Activated T-helper 9 cell treated with anti-CD3 and anti-CD28 coated beads, Interleukin-2, amount 50 U/mL, for 16 hours (primary cell): ENCODE results near the gene SMIM33.
"Not testable (repeated sequence)": the region's sequence is repeated elsewhere in the genome, so short reads cannot be mapped to it uniquely, and the experiment has no call there.

Experiments
- DNase-seq: peaks from one replicate; pipeline ENCODE4 v3.0.0-alpha.2; 2020; ENCODE audit warnings: low read depth

Gene SMIM33

GRCh38 chr5:139470821-139471300 lies at the start of gene SMIM33:
Gene SMIM33, plus strand, starts transcription at chr5:139471004. Its CDS starts 118 bp downstream, at chr5:139471122.
- no peak for DNase-seq

DNA sequence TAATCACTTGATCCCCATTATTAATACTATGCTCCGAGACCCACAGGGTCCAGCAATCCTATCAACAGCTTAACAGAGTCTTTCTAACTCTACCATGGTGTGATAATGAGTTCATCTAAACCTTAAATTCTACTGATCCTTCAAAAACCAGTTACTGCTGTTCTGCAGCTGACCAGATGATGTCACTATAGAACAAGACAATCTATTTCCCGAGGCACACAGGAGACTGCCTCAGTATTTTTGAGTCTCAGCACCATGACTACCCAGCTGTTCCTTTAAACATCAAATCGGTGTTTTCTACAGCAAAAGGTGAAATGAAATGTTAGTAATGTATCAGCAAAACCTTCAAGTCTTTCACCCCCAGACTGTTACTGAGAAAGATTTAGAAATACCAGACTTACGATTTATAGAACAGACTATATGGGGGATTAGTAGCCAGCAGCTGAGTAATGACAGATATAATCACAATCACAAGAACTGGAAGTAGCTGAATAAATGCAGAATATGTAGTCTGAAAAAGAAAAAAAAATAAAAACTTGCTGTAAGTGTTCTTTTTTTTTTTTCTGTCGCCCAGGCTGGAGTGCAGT lies 48.4 kb upstream of the SMIM33 start:
- no peak for DNase-seq

GRCh38 chr5:139425497-139425896 lies 45.3 kb upstream of the SMIM33 start:
- DNase-seq, result no peak

- DNase-seq, result no peak
Observed at GRCh38 chr5:139426203-139426885, 44.5 kb upstream of the SMIM33 start.

DNA sequence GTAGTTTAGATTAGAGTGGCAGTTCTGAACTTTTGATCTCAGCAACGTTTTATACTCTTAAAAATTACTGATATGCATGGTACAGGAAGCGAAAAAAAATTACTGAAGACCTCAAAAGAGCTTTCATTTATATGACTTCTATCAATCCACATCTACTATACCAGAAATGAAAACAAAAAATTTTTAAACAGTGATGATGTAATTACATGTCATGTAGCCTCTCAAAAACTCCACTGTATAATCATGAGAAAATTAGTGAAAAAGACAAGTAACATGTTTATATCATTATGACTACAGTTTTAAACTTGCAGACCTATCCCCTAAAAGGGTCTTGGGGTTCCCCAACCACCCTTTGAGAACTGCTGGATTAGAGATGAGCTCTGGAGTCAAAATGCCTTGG lies 40.8 kb upstream of the SMIM33 start:
- DNase-seq, result no peak

- no peak for DNase-seq
Observed at GRCh38 chr5:139431706-139432105, 39.1 kb upstream of the SMIM33 start.

- DNase-seq, result no peak
Observed at GRCh38 chr5:139435676-139436075, 35.1 kb upstream of the SMIM33 start.

GRCh38 chr5:139438707-139439012 lies 32.1 kb upstream of the SMIM33 start:
- no peak for DNase-seq

DNA sequence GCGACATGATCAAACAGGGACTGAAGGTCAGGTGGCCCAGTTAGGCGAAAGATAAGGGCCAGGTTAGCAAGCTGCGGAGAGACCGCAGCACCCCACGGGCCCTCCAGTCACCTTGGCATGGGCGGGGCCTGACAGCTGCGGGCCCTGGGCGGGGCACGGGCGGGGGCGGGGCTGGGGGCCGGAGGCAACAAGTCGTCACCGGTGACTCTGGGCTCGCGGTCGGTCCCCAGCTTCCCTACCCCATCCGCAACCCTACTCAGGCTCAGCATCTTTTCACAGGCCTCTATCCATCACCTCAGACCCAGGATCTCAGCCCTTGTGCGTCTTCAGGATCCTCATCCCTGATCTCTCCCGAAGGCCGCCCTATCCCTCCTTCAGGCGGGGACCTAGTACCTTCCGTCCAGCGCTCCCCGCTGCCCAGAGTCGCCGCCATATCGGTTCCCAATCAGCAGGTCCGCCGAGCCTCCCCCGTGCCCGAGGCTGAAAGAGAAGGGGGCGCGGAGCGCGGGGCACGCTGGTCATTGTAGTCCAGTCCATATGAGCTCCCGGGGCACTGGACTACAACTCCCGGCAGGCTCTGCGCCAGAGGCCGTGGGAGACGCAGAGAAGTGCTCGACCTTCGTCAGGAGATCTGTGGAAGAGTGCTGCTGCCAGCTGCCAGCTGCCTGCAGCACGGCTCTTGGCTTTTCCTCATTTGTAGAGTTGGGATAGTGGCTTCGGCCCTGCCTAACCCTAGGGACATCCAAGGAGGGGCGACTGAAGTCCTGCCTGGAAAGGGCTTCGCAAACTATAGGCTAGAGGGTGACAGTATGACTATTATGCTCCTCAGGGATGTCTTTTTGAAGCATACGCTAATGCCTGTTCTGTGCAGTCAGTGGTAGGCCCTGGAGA lies 31.5 kb upstream of the SMIM33 start, which contains the start of gene DNAJC18:
Gene DNAJC18 (minus strand): TSS at position 513 of the 891 bp plus-strand sequence. CDS start 80 bp downstream, at position 433.
- peak; percentile 88 for DNase-seq

- not testable (repeated sequence) for DNase-seq
Observed at GRCh38 chr5:139440416-139440815, 30.4 kb upstream of the SMIM33 start.

- no peak for DNase-seq
Observed at GRCh38 chr5:139443831-139444453, 26.9 kb upstream of the SMIM33 start.

DNA sequence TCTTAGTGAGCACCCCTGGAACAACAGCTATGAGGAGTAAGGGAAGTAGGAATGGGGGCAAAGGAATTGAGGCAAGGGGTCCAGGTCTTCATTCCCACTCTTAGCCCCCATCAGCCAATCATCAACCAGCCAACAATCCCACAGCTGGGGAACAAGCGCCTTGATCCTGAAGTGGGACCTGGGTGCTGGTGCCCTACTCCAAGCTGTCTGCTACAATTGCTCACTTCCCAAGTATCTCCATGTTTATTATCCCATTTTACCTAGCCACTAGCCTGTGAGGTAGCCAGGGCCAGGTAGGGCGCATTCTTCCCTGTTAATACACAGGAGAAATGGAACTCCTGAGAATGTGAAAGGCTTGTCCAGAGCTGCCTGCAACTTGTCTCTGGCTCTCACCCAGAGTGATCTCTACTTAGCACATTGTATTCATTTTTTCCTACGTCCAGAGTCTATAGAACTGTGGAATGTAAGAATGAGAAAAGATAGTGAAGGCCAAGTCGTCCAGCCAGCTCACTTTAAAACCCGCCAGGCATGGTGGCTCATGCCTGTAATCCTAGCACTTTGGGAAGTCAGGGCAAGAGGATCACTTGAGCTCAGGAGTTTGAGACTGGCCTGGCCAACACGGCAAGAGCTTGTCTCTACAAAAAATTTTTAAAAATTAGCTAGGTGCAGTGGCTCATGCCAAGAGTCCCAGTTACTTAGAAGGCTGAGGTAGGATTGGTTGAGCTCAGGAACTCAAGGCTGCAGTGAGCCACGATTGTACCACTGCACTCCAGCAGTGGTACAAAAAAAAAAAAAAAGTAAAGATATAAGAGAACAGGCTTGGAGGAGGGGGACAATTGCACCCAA lies 25.3 kb upstream of the SMIM33 start:
- no peak for DNase-seq

- no peak for DNase-seq
Observed at GRCh38 chr5:139446956-139447779, 23.6 kb upstream of the SMIM33 start.

- no peak for DNase-seq
Observed at GRCh38 chr5:139451176-139451575, 19.6 kb upstream of the SMIM33 start.

DNA sequence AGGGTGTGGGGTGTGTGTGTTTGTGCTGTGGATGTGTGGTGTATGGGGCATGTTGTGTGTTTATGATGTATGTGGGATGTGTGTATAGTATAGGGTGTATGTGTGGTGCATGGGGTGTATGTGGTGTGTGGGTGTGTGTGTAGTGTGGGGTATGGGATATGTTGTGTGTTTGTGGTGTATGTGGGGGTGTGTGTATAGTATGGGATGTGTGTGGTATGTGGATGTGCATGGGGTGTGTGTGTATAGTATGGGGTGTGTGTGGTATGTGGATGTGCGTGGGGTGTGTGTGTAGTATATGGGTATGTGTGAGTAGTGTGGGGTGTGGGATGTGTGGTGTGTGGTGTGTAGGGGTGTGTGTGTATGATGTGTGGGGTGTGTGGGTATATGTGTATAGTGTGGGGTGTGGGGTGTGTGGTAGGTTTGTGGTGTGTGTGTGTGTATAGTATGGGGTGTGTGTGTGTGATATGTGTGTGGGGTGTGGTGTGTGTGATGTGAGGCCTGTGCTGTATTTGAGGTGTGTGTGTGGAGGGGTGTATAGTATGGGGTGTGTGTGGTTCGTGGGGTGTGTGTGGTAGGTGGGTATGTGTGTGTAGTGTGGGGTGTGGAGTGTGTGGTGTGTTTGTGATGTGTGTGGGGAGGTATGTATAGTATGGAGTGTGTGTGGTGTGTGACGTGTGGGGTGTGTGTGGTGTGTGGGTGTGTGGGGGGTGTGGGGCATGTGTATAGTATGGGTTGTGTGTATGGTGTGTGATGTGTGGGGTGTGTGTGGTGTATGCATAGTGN lies 18.7 kb upstream of the SMIM33 start:
- no peak for DNase-seq

- no peak for DNase-seq
Observed at GRCh38 chr5:139453683-139454567, 16.9 kb upstream of the SMIM33 start.

DNA sequence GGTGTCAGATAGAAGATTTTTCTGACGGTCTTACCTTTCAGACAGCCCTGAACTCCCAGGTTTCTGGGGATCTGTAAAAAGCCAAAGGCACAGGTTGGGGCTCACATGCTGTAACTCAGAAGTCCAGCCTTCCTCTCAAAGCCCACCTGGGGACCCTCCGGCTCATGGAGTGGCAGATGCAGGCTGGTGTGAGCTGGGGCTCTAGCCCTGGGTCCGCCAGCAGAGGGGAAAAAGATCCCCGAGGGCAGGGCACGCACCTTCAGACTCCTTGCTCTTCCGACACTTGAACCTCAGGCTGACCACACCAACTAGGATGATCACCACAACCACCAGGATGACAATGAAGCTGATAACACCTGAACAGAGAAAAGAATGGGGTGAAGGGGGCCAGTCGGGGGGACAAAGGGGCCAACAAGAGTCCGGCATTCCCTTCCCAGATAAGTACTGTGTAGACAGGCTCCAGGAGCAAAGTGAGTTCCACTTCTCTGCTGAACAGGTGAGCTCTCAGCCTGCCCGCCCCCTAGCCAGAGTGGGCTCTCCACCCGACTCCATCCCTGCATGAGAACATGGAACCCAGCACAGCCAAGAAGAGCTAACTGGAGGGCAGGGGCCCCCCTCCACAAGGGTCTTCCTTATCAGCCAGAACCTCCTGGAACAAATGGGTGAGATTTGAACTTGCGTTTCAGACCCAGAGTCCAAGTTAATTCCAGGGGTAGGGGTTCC lies 16.1 kb upstream of the SMIM33 start:
- DNase-seq, result no peak

GRCh38 chr5:139456776-139457175 lies 14.0 kb upstream of the SMIM33 start:
- no peak for DNase-seq
